ENCODE measurements around the gene HMOX2.

HMOX2 gene

DNA sequence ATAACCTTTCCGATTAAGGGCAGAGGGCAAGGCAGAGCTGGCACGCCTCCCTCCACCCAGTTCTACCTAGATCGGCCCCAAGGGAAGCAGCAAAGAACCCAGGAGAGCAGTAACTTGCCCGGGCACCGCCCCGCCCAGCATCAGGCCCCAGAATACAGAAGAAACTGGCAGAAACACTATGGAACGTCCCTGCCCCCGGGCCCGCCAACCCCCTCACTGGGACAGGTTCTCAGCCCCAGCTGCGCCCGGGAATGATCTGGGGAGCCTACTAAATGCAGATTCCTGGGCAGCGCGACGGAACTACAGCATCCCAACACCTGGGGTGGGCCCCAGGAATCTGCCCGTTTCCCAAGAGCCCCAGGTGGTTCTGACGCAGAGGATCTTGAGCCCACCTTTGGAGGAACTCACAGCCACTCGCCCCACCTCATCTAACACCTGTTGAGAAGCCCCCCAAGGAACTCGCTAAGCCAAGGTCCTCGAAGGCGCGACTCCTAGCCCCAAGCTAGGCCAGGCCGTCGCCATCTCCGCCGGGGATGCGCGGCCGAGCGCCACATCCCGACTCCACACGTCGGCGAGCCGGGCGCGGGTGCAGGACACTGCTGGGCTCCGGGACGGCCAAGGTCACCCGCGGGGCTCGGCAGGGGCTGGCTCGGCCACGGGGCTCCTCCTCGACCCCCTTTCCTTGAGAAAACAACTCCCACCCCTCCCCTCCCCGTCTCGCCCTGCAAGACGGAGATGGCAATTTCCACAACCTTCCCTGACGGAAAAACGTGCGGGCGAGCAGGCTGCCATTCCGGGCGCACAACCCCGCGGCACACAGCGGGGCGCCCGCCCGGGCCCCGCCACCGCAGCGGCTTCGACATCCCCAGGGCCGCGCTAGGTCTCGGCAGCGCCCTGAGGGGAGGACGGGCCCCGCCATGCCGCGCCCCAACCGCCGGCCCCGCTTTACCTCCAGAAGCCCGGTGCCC is 61.5 kb downstream of the HMOX2 start:
- Histone ChIP-seq H3K36me3 (ENCODE audit: insufficient read depth, low read length) (no peaks in the 10 kb centered on the region; the same call in 1 of the 2 replicates), H3K27ac (no peak overlapping the region), H3K9ac (ENCODE audit: insufficient read length) (peak overlapping the region; percentile 76), H3K4me3 (peak overlapping the region; percentile 99), H3K9me3 (ENCODE audit: low read depth, low read length) (peaks cover 6% of the 10 kb centered on the region; the same call in 1 of the 2 replicates)
- DNase-seq (ENCODE audit: low read depth, low spot score): no peak
- no peak for TF ChIP-seq FOXP2 (optimal IDR thresholded peaks at IDR 0.05; ENCODE audit: control extremely low read depth, extremely low read length, insufficient read depth)
- TF ChIP-seq EZH2 (IDR thresholded peaks at IDR 0.05): no peak
- no peak for TF ChIP-seq POLR2AphosphoS5 (IDR thresholded peaks at IDR 0.05; ENCODE audit: borderline replicate concordance, low read depth, low read length)

DNA sequence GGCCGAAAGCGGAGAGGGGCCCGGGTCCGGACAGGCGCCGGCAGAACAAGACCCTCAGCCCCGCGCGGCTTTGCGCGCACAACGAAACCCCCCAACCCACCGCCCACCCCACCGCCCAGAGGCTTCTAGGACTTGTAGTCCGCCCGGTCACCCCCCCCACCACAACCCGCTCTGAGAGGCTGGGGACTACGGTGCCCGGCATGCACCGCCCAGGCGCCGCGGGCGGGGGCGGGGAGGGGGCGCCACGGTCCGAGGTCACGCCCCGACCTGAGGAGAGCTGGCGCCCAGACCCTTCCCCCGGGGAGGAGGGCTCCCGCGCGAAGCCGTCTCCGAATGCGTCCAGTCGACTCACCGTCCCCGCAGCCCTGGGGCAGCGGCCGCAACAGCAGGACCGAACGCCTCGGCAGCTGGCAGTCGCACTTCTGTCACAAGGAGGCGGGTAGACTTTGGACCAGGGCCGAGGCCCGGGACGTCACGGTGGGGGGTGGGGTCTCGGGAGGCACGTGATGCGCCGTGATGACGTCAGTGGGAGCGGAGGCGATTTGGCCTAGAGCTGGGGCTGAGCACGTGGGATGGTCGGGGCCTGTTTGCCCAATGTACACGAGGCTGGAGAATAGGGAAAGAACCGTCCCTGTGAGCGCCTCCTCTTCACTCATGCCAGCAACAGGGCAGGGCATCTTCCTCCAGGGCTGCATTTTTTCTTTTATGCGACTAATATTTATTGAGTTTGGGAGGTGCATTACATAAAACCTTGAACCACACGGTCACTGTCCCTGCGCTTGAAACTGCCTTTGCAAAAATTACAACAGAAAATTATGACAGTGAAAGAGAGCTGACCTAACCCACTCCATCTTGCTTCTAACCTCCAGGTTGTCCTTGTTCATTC is 62.4 kb downstream of the HMOX2 start, which contains the start of gene CDIP1:
TSS of gene CDIP1 (minus strand) at position 424 of the 886 bp plus-strand sequence. CDS start 24,643 bp downstream, outside the sequence.
- H3K4me3 ChIP-seq: peak within 1 kb of the TSS; percentile 99
- H3K9me3 ChIP-seq (ENCODE audit: low read depth, low read length): peaks cover 6% of the 10 kb centered on the region; the same call in 1 of the 2 replicates
- peak; percentile 66 for DNase-seq (ENCODE audit: low read depth, low spot score)
- H3K36me3 ChIP-seq (ENCODE audit: insufficient read depth, low read length): no peaks in the 10 kb centered on the region; the same call in 1 of the 2 replicates
- H3K27ac ChIP-seq: no peak within 1 kb of the TSS
- H3K9ac ChIP-seq (ENCODE audit: insufficient read length): peak within 1 kb of the TSS; percentile 76
- TF ChIP-seq FOXP2 (optimal IDR thresholded peaks at IDR 0.05; ENCODE audit: control extremely low read depth, extremely low read length, insufficient read depth) (peak; percentile 80), POLR2AphosphoS5 (IDR thresholded peaks at IDR 0.05; ENCODE audit: borderline replicate concordance, low read depth, low read length) (peak; percentile 82), EZH2 (IDR thresholded peaks at IDR 0.05) (no peak)

DNA sequence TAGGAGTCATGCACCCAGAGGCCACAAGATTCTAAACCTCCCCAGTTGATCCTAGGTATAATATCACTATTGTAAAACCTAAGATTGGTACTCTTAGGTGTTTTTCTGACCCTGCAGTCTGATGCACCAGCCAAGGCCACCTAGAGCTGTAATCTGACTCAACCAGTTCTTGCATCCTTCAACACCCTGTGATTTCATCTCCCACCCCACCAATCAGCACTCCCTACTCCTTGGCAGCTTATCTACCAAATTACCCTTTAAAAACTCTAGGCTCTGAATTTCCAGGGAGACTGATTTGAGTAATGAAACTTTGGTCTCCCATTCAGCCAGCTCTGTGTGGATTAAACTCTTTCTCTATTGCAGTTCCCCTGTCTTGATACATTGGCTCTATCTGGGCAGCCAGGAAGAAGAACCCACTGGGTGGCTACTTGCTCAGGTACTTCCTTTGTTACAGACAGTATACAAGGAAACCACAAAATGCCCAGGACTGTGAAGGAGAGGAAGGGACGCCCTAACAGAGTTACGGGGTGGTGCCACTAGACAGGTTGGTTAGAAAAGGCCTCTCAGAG is 63.6 kb downstream of the HMOX2 start:
- no peak for DNase-seq (ENCODE audit: low read depth, low spot score)
- no peak for TF ChIP-seq POLR2AphosphoS5 (IDR thresholded peaks at IDR 0.05; ENCODE audit: borderline replicate concordance, low read depth, low read length)
- no peak for TF ChIP-seq EZH2 (IDR thresholded peaks at IDR 0.05)
- TF ChIP-seq FOXP2 (optimal IDR thresholded peaks at IDR 0.05; ENCODE audit: control extremely low read depth, extremely low read length, insufficient read depth): no peak
- H3K4me3 ChIP-seq: no peak overlapping the region
- H3K27ac ChIP-seq: no peak overlapping the region
- H3K9me3 ChIP-seq (ENCODE audit: low read depth, low read length): peaks cover 6% of the 10 kb centered on the region; the same call in 1 of the 2 replicates
- no peaks in the 10 kb centered on the region; the same call in 1 of the 2 replicates for H3K36me3 ChIP-seq (ENCODE audit: insufficient read depth, low read length)
- no peak overlapping the region for H3K9ac ChIP-seq (ENCODE audit: insufficient read length)

DNA sequence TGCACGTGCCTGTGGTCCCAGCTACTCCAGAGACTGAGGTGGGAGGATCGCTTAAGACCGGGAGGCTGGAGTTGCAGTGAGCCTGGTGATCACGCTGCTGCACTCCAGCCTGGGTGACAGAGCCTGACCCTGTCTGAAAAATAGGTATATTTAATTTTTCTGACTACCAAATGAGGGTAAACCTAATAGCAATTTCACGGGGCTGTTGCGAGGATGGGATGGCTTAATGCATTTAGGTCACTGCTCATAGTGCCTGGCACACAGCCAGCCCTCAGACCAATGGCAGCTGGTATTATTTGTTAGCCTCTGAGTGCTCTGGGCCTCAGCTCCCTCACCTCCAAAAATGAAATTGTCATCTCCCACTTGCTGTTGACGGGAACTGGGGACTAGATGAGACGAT is 68.3 kb downstream of the HMOX2 start:
- TF ChIP-seq FOXP2 (optimal IDR thresholded peaks at IDR 0.05; ENCODE audit: control extremely low read depth, extremely low read length, insufficient read depth) (no peak), POLR2AphosphoS5 (IDR thresholded peaks at IDR 0.05; ENCODE audit: borderline replicate concordance, low read depth, low read length) (no peak), EZH2 (IDR thresholded peaks at IDR 0.05) (no peak)
- Histone ChIP-seq H3K36me3 (ENCODE audit: insufficient read depth, low read length) (no peaks in the 10 kb centered on the region), H3K9me3 (ENCODE audit: low read depth, low read length) (no peaks in the 10 kb centered on the region), H3K27ac (no peak overlapping the region), H3K9ac (ENCODE audit: insufficient read length) (no peak overlapping the region), H3K4me3 (no peak overlapping the region)
- DNase-seq (ENCODE audit: low read depth, low spot score): no peak

DNA sequence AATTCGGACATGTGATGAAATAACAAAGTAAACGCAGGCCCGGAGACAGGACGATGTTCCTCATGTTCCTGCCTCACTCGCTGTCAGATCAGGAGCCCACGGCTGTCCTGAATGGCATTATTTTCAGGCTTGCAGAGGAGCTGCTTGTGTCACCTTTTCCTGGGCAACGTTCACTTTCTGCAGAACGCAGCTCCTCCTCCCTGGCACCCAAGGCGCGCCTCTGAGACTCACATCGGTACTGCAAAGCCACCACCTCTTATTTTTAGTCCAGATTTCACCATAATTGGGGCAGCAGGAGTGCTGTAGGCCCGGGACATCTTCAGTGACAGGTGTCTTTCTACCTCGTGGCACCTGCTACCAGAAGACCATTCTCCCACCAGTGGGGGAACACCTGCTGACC is 71.9 kb downstream of the HMOX2 start:
- H3K9me3 ChIP-seq (ENCODE audit: low read depth, low read length): no peaks in the 10 kb centered on the region
- no peak for DNase-seq (ENCODE audit: low read depth, low spot score)
- no peaks in the 10 kb centered on the region for H3K36me3 ChIP-seq (ENCODE audit: insufficient read depth, low read length)
- H3K27ac ChIP-seq: no peak overlapping the region
- no peak overlapping the region for H3K4me3 ChIP-seq
- TF ChIP-seq POLR2AphosphoS5 (IDR thresholded peaks at IDR 0.05; ENCODE audit: borderline replicate concordance, low read depth, low read length) (no peak), FOXP2 (optimal IDR thresholded peaks at IDR 0.05; ENCODE audit: control extremely low read depth, extremely low read length, insufficient read depth) (no peak)
- no peak overlapping the region for H3K9ac ChIP-seq (ENCODE audit: insufficient read length)

DNA sequence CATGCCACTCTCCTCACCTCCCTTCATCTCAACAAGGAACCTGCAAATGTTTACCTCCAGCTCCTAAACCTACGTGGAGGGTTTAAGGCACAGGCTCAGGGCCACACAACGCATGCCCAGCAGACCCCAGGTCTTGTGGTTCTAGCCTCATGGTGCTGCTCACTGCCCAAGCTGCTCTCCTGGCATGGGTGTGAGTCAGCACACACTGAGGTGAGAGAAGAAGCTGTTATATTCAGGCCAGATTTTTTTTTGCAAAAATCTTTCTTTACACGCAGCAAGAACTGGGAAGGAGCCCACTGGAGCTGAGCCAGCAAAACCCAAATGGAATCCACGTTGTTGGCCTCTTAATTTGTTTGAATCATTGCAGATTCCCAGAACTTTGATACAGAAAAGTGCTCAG is 74.4 kb downstream of the HMOX2 start:
- Histone ChIP-seq H3K36me3 (ENCODE audit: insufficient read depth, low read length) (no peaks in the 10 kb centered on the region), H3K9ac (ENCODE audit: insufficient read length) (no peak overlapping the region), H3K4me3 (no peak overlapping the region), H3K9me3 (ENCODE audit: low read depth, low read length) (no peaks in the 10 kb centered on the region), H3K27ac (no peak overlapping the region)
- TF ChIP-seq FOXP2 (optimal IDR thresholded peaks at IDR 0.05; ENCODE audit: control extremely low read depth, extremely low read length, insufficient read depth) (no peak), POLR2AphosphoS5 (IDR thresholded peaks at IDR 0.05; ENCODE audit: borderline replicate concordance, low read depth, low read length) (no peak), EZH2 (IDR thresholded peaks at IDR 0.05) (no peak)
- no peak for DNase-seq (ENCODE audit: low read depth, low spot score)

DNA sequence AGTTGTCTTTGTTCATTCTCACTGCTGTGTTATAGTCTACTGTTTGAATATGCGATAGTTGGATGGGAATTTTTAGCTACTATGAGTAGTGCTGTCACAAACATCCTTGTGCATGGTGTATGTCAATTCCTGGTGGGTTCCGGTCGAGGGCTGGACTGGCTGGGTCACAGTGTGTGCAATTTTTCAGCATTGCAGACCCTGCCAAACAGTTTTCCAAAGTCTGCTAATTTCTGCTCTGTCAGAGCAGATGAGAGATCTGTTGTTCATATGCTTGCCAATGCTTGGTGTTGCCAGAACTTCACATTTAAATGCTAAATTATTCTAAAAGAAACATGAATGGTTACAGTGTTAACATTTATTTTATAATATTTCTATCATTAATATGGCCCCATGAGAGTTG is 76.3 kb downstream of the HMOX2 start:
- H3K27ac ChIP-seq: no peak overlapping the region
- no peak overlapping the region for H3K4me3 ChIP-seq
- H3K9me3 ChIP-seq (ENCODE audit: low read depth, low read length): no peaks in the 10 kb centered on the region
- TF ChIP-seq POLR2AphosphoS5 (IDR thresholded peaks at IDR 0.05; ENCODE audit: borderline replicate concordance, low read depth, low read length) (no peak), FOXP2 (optimal IDR thresholded peaks at IDR 0.05; ENCODE audit: control extremely low read depth, extremely low read length, insufficient read depth) (no peak), EZH2 (IDR thresholded peaks at IDR 0.05) (no peak)
- no peak overlapping the region for H3K9ac ChIP-seq (ENCODE audit: insufficient read length)
- no peaks in the 10 kb centered on the region for H3K36me3 ChIP-seq (ENCODE audit: insufficient read depth, low read length)
- no peak for DNase-seq (ENCODE audit: low read depth, low spot score)

Measured in SK-N-MC (cell line).